K562 (cell line): ENCODE data around the gene IL24. TPM values are rescaled to one million over a fixed set of nuclear protein-coding genes. Genes with fewer than 3 reads are reported as not detected.

ENCODE experiments used
- ATF1 ChIP-seq, 2 experiments: fragments of 450-650 bp in 1 of 2; IDR thresholded peaks; 2 replicates each; pipeline ENCODE4 v1.6.1; 2016; ENCODE audit warnings: missing compliant biosample characterization in 1 of 2, missing genetic modification characterization in 1 of 2
- CREB1 ChIP-seq, 2 experiments: sonication (generic) in 1 of 2; formaldehyde crosslinking in 1 of 2; IDR thresholded peaks; 2 replicates each; pipeline versions ENCODE4 v1.6.1 to v1.8.0; 2012 to 2022; ENCODE audit warnings: inconsistent platforms in 1 of 2, mild to moderate bottlenecking in 1 of 2, missing genetic modification reagents in 1 of 2, moderate library complexity in 1 of 2
- CSDE1 ChIP-seq, 2 experiments: fragments of 450-650 bp; IDR thresholded peaks; 2 replicates each; pipeline ENCODE4 v1.6.1; 2016; ENCODE audit warnings: mild to moderate bottlenecking in 1 of 2
- MYC ChIP-seq, 2 experiments: fragments of 250-450 bp in 1 of 2; sonication (Bioruptor Pico) in 1 of 2; IDR thresholded peaks; 2 replicates each; pipeline versions ENCODE4 v1.5.1 to v1.6.1; 2012 to 2021; ENCODE audit warnings: low read depth in 2 of 2, borderline replicate concordance in 1 of 2, improper control_type of control experiment in 1 of 2, low read length in 1 of 2, mild to moderate bottlenecking in 1 of 2, moderate library complexity in 1 of 2
- PHF8 ChIP-seq: fragments of 200-600 bp; sonication (generic); IDR thresholded peaks from 2 replicates; pipeline ENCODE4 v1.6.1; 2012; ENCODE audit warnings: mixed run types, mild to moderate bottlenecking, inconsistent platforms, low read length, moderate library complexity, borderline replicate concordance
- RB1 ChIP-seq: fragments of 450-650 bp; IDR thresholded peaks from 2 replicates; pipeline ENCODE4 v1.6.1; 2017; ENCODE audit warnings: low read depth, mild to moderate bottlenecking
- THAP12 ChIP-seq: fragments of 250-450 bp; sonication (Bioruptor Pico); IDR thresholded peaks from 2 replicates; pipeline ENCODE4 v1.9.0; 2021; ENCODE audit warnings: mild to moderate bottlenecking, inconsistent platforms
- ZNF431 ChIP-seq: sonication (generic); formaldehyde crosslinking; IDR thresholded peaks from 2 replicates; pipeline ENCODE4 v1.8.0; 2022; ENCODE audit warnings: mild to moderate bottlenecking, missing genetic modification reagents
- polyA plus RNA-seq, 8 experiments: library from polyadenylated mRNA; depleted of rRNA in 4 of 8; stranded (reverse) in 5 of 8; unstranded in 3 of 8; fragments of >200 nt; fragmentation: Nextera tagmentation in 2 of 8; fragmentation: Illumina TruSeq in 1 of 8; extraction: Ambion mirVana in 2 of 8; extraction: Trizol in 1 of 8; gene quantifications; 2 replicates each; pipeline versions ENCODE4 v1.2.1 to v1.2.3, GENCODE V29; 2011 to 2014; ENCODE audit warnings: inconsistent platforms in 1 of 8, missing spikeins in 1 of 8
- total RNA-seq, 7 experiments: library from RNA; depleted of rRNA in 6 of 7; stranded (reverse); fragments of >200 nt in 6 of 7; fragmentation: Illumina TruSeq in 2 of 7; extraction: Trizol in 2 of 7; gene quantifications; 2 replicates each; pipeline versions ENCODE4 v1.2.1 to v1.2.3, GENCODE V29; 2011 to 2021; ENCODE audit warnings: low replicate concordance in 1 of 7
- TF ChIP-seq, protein P1 (sequence below), 2 experiments: fragments of 450-650 bp; formaldehyde crosslinking in 1 of 2; IDR thresholded peaks; 2 replicates each; pipeline versions ENCODE4 v1.4.0 to v1.6.1; 2014 to 2020; ENCODE audit warnings: mild to moderate bottlenecking in 2 of 2, borderline replicate concordance in 1 of 2, low read depth in 1 of 2
- TF ChIP-seq, protein P2 (sequence below): fragments of 450-650 bp; formaldehyde crosslinking; IDR thresholded peaks from 2 replicates; pipeline ENCODE4 v1.4.0; 2022; ENCODE audit warnings: missing genetic modification characterization

The IL24 gene
- total and polyA plus RNA-seq, 9 of the 15 experiments (the other 6 are each of a cell fraction or from before 2014, with no cell fraction given) = 0.04 to 0.19 TPM; not detected in 7

GRCh38 chr1:206864939-206865671 lies 32.1 kb upstream of the IL24 start, which contains the start of gene IL20 (continued):
- TF ChIP-seq, protein P1, sequence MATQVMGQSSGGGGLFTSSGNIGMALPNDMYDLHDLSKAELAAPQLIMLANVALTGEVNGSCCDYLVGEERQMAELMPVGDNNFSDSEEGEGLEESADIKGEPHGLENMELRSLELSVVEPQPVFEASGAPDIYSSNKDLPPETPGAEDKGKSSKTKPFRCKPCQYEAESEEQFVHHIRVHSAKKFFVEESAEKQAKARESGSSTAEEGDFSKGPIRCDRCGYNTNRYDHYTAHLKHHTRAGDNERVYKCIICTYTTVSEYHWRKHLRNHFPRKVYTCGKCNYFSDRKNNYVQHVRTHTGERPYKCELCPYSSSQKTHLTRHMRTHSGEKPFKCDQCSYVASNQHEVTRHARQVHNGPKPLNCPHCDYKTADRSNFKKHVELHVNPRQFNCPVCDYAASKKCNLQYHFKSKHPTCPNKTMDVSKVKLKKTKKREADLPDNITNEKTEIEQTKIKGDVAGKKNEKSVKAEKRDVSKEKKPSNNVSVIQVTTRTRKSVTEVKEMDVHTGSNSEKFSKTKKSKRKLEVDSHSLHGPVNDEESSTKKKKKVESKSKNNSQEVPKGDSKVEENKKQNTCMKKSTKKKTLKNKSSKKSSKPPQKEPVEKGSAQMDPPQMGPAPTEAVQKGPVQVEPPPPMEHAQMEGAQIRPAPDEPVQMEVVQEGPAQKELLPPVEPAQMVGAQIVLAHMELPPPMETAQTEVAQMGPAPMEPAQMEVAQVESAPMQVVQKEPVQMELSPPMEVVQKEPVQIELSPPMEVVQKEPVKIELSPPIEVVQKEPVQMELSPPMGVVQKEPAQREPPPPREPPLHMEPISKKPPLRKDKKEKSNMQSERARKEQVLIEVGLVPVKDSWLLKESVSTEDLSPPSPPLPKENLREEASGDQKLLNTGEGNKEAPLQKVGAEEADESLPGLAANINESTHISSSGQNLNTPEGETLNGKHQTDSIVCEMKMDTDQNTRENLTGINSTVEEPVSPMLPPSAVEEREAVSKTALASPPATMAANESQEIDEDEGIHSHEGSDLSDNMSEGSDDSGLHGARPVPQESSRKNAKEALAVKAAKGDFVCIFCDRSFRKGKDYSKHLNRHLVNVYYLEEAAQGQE (IDR thresholded peaks at IDR 0.05; ENCODE audit: borderline replicate concordance) = peak; percentile 65
- TF ChIP-seq, protein P1 (CRISPR knock-in tag; IDR thresholded peaks at IDR 0.05; ENCODE audit: low read depth) = no peak
- no peak for TF ChIP-seq CSDE1 (IDR thresholded peaks at IDR 0.05)
- TF ChIP-seq CREB1 (IDR thresholded peaks at IDR 0.05) = no peak
- no peak for TF ChIP-seq CREB1 (CRISPR knock-in tag; IDR thresholded peaks at IDR 0.05)
- TF ChIP-seq RB1 = no peak; the same call in 1 of the 2 replicates
- TF ChIP-seq MYC (IDR thresholded peaks at IDR 0.05; ENCODE audit: low read depth, low read length) = 0 out of 2 replicates have a peak, but pooled peaks have one; percentile 44
- no peak for TF ChIP-seq MYC (CRISPR knock-in tag; IDR thresholded peaks at IDR 0.05; ENCODE audit: borderline replicate concordance, low read depth)
- TF ChIP-seq, protein P2, sequence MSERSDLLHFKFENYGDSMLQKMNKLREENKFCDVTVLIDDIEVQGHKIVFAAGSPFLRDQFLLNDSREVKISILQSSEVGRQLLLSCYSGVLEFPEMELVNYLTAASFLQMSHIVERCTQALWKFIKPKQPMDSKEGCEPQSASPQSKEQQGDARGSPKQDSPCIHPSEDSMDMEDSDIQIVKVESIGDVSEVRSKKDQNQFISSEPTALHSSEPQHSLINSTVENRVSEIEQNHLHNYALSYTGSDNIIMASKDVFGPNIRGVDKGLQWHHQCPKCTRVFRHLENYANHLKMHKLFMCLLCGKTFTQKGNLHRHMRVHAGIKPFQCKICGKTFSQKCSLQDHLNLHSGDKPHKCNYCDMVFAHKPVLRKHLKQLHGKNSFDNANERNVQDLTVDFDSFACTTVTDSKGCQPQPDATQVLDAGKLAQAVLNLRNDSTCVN = no peak
- no peak for TF ChIP-seq THAP12 (CRISPR knock-in tag)
- no peak for TF ChIP-seq ZNF431 (CRISPR knock-in tag)
- no peak for TF ChIP-seq PHF8
- no peak for TF ChIP-seq ATF1 (CRISPR knock-in tag; IDR thresholded peaks at IDR 0.05)
- 0 out of 2 replicates have a peak, but pooled peaks have one; percentile 14 for TF ChIP-seq ATF1 (tag; IDR thresholded peaks at IDR 0.05)
